ENCODE results near the gene XRCC5. TPM values are rescaled to one million over a fixed set of nuclear protein-coding genes. Genes with fewer than 3 reads are reported as not detected.
"Not testable (repeated sequence)": the region's sequence is repeated elsewhere in the genome, so short reads cannot be mapped to it uniquely, and the experiment has no call there.

Gene XRCC5
- total and polyA plus RNA-seq, 5 donors, result 57.7 to 145 (median 125) TPM

DNA sequence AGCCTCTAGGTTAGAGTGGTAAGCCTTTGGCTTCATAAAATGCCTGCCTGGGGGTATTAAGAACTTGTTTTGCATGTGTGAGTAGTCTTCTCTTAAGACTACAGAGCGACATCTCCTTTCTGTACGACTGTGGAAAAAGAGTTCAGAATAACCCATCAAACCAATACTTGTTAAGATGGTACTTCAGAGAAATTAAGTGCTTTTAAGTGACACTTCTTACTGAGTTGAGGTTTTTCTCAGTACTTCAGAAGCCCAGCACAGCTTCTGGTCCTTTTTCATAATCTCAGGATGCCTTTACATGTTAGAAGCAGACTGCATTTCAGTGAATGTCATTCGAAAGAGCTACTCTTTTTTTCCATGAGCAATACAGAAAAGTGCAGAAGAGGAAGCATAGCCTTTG lies 10.8 kb downstream of the XRCC5 start:
- Histone ChIP-seq H3K9me3 (ENCODE audit: control insufficient read depth, low read length) (no peaks in the 10 kb centered on the region), H3K4me1 (ENCODE audit: control insufficient read depth, insufficient read depth, low read length) (no peaks in the 10 kb centered on the region), H3K4me3 (ENCODE audit: low read length) (no peak overlapping the region), H3K27ac (ENCODE audit: low read length) (no peak overlapping the region), H3K27me3 (ENCODE audit: control insufficient read depth, insufficient read depth) (no peaks in the 10 kb centered on the region)
- ATAC-seq (no peak), DNase-seq (no peak)
- 89% methylated on average over 3 of the region's 3 CpGs for WGBS
- intact Hi-C loops (cut with DNase I), result no loop called here

DNA sequence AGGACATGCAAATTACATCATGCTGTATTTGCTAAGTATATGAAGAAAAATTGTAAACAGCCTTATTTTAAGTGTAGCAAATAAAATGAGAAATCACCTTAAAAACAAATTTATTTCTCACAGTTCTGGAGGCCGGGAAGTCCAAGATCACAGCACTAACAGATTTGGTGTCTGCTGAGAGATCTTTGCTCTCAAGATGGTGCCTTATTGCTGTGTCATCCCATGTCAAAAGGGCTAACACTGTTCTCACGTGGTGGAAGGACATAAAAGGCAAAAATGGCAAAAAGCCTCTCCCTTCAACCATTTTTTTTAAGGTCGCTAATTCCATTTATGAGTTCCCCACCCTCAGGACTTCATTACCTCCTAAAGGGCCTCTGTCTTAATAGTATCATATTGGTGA lies 12.1 kb downstream of the XRCC5 start:
- H3K27ac ChIP-seq (ENCODE audit: low read length), result no peak overlapping the region
- ATAC-seq (no peak), DNase-seq (no peak)
- intact Hi-C loops (cut with DNase I), result no loop called here
- H3K4me3 ChIP-seq (ENCODE audit: low read length), result no peak overlapping the region
- no peaks in the 10 kb centered on the region for H3K27me3 ChIP-seq (ENCODE audit: control insufficient read depth, insufficient read depth)
- H3K4me1 ChIP-seq (ENCODE audit: control insufficient read depth, insufficient read depth, low read length), result no peaks in the 10 kb centered on the region
- WGBS, result 91% methylated on average over 3 of the region's 3 CpGs
- no peaks in the 10 kb centered on the region for H3K9me3 ChIP-seq (ENCODE audit: control insufficient read depth, low read length)

DNA sequence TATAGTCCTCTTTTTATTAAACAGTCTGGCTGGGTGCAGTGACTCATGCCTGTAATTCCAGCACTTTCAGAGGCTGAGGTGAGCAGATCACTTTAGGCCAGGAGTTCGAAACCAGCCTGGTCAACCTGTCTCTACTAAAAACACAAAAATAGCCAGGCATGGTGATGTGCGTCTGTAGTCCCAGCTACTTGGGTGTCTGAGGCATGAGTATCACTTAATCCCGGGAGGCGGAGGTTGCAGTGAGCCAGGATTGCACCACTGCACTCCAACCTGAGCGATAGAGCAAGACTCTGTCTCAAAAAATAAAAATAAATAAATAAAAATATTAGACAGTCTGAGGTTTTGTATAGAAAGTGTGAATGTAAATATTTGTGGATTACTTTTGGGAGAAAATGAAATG lies 17.8 kb downstream of the XRCC5 start:
- no peaks in the 10 kb centered on the region for H3K9me3 ChIP-seq (ENCODE audit: control insufficient read depth, low read length)
- intact Hi-C loops (cut with DNase I), result no loop called here
- WGBS, result 86% methylated on average over 5 of the region's 5 CpGs
- no peaks in the 10 kb centered on the region for H3K27me3 ChIP-seq (ENCODE audit: control insufficient read depth, insufficient read depth)
- H3K4me1 ChIP-seq (ENCODE audit: control insufficient read depth, insufficient read depth, low read length), result no peaks in the 10 kb centered on the region
- DNase-seq (no peak), ATAC-seq (no peak)
- H3K27ac ChIP-seq (ENCODE audit: low read length), result no peak overlapping the region
- H3K4me3 ChIP-seq (ENCODE audit: low read length), result no peak overlapping the region

DNA sequence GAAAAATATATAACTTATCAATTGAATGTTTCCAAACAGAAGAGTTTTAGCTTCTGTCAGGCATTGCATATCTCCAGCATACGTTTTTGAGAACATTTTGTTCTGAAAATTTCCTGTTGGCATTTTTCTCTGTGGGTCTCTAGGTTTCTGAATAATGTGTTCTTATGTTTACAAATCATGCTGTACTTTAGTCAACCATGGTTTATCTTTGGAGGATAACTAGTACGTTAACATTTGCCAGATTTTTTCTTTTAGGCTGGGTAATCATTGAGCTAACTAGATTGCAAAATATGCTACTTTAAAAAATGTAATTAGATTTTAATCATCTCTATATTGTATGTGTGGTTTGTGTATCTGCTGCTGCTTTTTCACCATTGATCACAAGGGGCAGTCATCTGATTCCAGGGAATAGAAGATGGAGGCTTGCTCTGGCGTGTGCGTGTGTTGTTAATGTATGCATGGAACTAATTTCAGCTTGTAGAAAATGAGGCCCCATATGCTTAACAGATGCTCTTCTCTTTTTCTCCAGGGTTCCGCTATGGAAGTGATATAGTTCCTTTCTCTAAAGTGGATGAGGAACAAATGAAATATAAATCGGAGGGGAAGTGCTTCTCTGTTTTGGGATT lies 21.3 kb downstream of the XRCC5 start:
- ATAC-seq (no peak), DNase-seq (no peak)
- H3K27ac ChIP-seq (ENCODE audit: low read length), result no peak overlapping the region
- H3K27me3 ChIP-seq (ENCODE audit: control insufficient read depth, insufficient read depth), result no peaks in the 10 kb centered on the region
- intact Hi-C loops (cut with DNase I), result no loop called here
- H3K4me1 ChIP-seq (ENCODE audit: control insufficient read depth, insufficient read depth, low read length), result no peaks in the 10 kb centered on the region
- 74% methylated on average over 6 of the region's 6 CpGs for WGBS
- H3K9me3 ChIP-seq (ENCODE audit: control insufficient read depth, low read length), result no peaks in the 10 kb centered on the region
- no peak overlapping the region for H3K4me3 ChIP-seq (ENCODE audit: low read length)

DNA sequence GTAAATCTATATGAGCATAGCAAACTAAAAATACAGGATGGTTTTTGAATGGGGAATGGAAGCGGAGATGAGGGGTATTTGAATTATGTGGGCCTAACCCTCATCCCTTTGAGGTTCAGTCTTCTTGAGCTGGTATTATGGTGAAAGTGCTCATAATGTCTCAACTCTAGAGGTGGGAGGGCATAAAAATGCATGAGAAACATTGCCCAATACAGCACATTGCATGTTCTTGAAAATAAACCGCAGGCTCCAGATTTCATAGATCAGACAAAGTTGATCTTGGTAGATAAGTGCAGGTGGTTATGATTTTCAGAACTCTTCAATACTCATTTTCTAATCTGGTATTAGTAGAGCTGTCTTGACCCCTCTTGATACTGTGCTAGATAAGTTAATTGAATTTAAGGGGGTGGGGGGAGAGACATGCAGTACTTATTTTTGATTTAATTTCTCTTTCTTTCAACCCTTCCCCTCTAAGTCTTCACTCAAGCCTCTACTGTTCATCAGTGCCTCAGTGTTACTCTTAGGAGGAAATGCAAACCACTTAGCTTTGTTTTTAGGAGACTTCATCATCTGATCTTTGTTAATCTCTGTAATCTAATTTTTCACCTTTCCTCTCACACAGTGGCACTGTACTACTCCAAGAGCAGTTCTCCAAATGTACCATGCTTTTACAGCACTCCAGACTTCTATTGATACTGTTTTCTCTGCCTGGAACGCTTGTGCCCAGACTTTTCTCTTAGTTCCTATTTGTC lies 22.2 kb downstream of the XRCC5 start:
- intact Hi-C loops (cut with DNase I), result no loop called here
- H3K27ac ChIP-seq (ENCODE audit: low read length), result no peak overlapping the region
- H3K4me3 ChIP-seq (ENCODE audit: low read length), result no peak overlapping the region
- no peaks in the 10 kb centered on the region for H3K4me1 ChIP-seq (ENCODE audit: control insufficient read depth, insufficient read depth, low read length)
- H3K9me3 ChIP-seq (ENCODE audit: control insufficient read depth, low read length), result no peaks in the 10 kb centered on the region
- H3K27me3 ChIP-seq (ENCODE audit: control insufficient read depth, insufficient read depth), result no peaks in the 10 kb centered on the region
- DNase-seq, result no peak
- 93% methylated on average over 3 of the region's 3 CpGs for WGBS
- ATAC-seq, result no peak

DNA sequence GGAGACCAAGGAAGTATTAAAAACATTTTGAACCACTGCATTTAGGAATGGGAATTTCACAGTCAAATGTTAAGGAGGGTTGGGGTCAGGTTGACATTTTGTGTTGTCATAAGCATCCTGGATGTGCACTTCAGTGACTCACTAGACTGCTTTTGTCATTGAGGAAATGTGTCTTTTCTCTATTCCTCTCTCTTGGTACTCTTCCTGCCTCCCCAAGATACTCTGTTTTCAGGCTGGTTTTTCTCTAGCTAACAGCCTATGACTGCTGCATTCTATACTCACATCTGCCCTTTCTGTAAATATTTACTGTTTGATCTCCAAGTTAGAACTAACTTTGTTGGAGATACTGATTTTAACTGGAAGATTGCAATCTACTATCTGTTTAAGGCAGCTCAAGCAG lies 23.4 kb downstream of the XRCC5 start:
- intact Hi-C loops (cut with DNase I), result no loop called here
- H3K27me3 ChIP-seq (ENCODE audit: control insufficient read depth, insufficient read depth), result no peaks in the 10 kb centered on the region
- no peak overlapping the region for H3K4me3 ChIP-seq (ENCODE audit: low read length)
- ATAC-seq (no peak), DNase-seq (no peak)
- no peak overlapping the region for H3K27ac ChIP-seq (ENCODE audit: low read length)
- H3K9me3 ChIP-seq (ENCODE audit: control insufficient read depth, low read length), result no peaks in the 10 kb centered on the region
- no peaks in the 10 kb centered on the region for H3K4me1 ChIP-seq (ENCODE audit: control insufficient read depth, insufficient read depth, low read length)

DNA sequence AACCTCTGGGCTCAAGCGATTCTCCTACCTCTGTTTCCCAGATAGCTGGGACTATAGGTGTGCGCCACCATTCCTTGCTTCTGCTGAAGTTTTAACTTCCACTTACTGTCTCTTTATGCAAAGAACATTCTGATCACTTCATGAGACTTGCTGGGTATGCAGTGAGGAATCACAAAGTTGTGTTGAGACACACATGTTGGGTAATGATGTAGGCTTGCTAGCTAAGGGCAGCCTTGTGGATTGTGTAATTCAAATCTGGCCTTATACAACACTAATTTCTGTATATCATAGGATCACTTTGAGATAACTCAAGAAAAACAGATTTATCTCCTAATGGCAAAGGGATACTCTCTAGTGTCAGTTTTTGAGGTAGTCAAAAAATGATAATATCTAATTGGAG lies 24.2 kb downstream of the XRCC5 start:
- Histone ChIP-seq H3K27me3 (ENCODE audit: control insufficient read depth, insufficient read depth) (no peaks in the 10 kb centered on the region), H3K4me3 (ENCODE audit: low read length) (no peak overlapping the region), H3K27ac (ENCODE audit: low read length) (no peak overlapping the region), H3K9me3 (ENCODE audit: control insufficient read depth, low read length) (no peaks in the 10 kb centered on the region), H3K4me1 (ENCODE audit: control insufficient read depth, insufficient read depth, low read length) (no peaks in the 10 kb centered on the region)
- WGBS, result 94% methylated on average over 2 of the region's 2 CpGs
- intact Hi-C loops (cut with DNase I), result no loop called here
- DNase-seq, result no peak
- no peak for ATAC-seq

DNA sequence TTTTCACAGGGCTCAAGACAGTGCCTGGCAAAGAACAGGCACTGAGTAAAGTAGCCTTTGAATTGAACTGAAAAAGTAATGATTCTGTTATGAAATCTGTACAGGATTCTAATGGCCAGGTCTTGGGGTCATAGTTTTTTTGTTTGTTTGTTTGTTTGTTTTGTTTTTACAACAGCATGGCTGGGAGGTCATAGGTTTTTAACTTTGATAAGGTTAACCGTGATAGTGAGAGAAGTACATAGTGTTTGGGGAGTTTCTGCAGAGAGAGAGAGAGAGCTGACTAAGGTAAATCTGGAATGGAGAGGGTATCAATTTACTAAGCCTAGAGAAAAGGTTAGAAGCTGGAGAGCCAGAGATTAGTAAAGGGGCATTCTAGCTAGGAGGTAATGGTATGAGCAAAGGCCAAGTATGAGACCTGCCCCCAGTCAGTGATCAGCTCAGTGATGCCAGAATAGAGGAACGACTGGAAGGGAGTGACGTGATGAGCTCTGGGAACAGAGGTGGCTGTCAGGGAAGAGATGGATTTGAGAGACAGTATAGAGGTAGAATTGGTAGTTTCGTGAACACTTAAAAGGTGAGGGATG lies 25.9 kb downstream of the XRCC5 start:
- ATAC-seq (no peak), DNase-seq (no peak)
- H3K27me3 ChIP-seq (ENCODE audit: control insufficient read depth, insufficient read depth), result no peaks in the 10 kb centered on the region
- H3K27ac ChIP-seq (ENCODE audit: low read length), result no peak overlapping the region
- H3K9me3 ChIP-seq (ENCODE audit: control insufficient read depth, low read length), result no peaks in the 10 kb centered on the region
- WGBS, result 91% methylated on average over 4 of the region's 4 CpGs
- H3K4me3 ChIP-seq (ENCODE audit: low read length), result no peak overlapping the region
- intact Hi-C loops (cut with DNase I), result no loop called here
- no peaks in the 10 kb centered on the region for H3K4me1 ChIP-seq (ENCODE audit: control insufficient read depth, insufficient read depth, low read length)

DNA sequence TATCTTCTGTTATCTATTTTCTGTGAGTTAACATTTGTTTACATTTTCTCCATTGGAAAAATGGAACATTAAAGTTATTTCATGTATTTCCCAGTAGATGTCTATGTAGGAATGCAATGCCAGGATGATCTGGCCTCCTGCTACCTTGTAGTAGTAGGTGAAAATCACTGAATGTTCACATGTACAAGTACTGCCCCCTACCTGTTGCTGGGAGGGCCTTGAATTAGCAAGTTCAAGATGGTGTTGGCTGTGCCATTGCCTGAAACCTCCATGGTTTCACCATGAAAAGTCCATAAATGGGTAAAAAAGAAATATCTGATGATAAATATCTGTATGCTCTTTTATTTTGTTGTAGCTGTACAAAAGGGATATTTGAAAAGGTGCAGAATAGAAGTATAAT lies 30.7 kb downstream of the XRCC5 start:
- no peaks in the 10 kb centered on the region for H3K4me1 ChIP-seq (ENCODE audit: control insufficient read depth, insufficient read depth, low read length)
- DNase-seq (no peak), ATAC-seq (no peak)
- H3K27me3 ChIP-seq (ENCODE audit: control insufficient read depth, insufficient read depth), result no peaks in the 10 kb centered on the region
- H3K9me3 ChIP-seq (ENCODE audit: control insufficient read depth, low read length), result no peaks in the 10 kb centered on the region
- H3K4me3 ChIP-seq (ENCODE audit: low read length), result no peak overlapping the region
- no peak overlapping the region for H3K27ac ChIP-seq (ENCODE audit: low read length)
- intact Hi-C loops (cut with DNase I), result no loop called here

DNA sequence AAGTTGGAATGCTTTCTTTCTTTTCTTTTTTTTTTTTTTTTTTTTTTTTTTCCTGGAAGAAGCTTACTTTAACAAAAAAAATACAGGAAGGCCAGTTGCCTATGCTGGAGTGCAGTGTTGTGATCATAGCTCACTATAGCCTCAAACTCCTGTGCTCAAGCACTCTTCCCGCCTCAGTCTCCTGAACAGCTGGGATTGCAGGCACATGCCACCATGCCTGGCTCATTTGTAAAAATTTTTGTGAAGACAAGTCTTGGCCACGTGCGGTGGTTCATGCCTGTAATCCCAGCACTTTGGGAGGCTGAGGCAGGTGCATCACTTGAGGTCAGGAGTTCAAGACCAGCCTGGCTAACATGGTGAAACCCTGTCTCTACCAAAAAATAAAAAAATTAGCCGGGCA lies 32.4 kb downstream of the XRCC5 start:
- H3K9me3 ChIP-seq (ENCODE audit: control insufficient read depth, low read length); H3K27me3 ChIP-seq (ENCODE audit: control insufficient read depth, insufficient read depth); intact Hi-C loops (cut with DNase I); DNase-seq; H3K27ac ChIP-seq (ENCODE audit: low read length); H3K4me3 ChIP-seq (ENCODE audit: low read length); ATAC-seq; H3K4me1 ChIP-seq (ENCODE audit: control insufficient read depth, insufficient read depth, low read length): not testable (repeated sequence)
- 97% methylated on average over 4 of the region's 4 CpGs for WGBS

DNA sequence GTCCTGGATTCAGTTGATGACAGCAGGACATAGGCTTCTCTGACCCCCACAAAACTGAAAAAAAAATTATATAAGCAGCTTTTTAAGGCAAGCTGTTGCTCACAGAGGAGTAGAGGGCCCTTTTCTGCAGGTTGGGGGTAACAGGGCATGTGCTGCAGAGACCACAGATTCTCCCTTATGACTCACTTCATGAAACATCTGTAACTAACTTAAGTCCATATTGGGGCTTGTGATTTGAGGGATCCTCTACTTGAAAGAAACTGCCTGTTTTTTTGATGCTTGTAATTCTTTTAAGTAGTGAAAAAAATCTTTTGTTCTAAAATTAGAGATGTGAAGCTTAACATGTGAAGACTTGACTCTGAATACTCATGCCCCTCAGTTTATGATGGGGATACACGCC lies 33.4 kb downstream of the XRCC5 start:
- WGBS, result 94% methylated on average over 1 of the region's 1 CpG
- no peak for DNase-seq

More for the DNA sequence above, 33.4 kb downstream of the XRCC5 start:
- Histone ChIP-seq H3K4me3 (ENCODE audit: low read length) (no peak overlapping the region), H3K27ac (ENCODE audit: low read length) (no peak overlapping the region), H3K4me1 (ENCODE audit: control insufficient read depth, insufficient read depth, low read length) (peaks cover 2% of the 10 kb centered on the region), H3K27me3 (ENCODE audit: control insufficient read depth, insufficient read depth) (no peaks in the 10 kb centered on the region), H3K9me3 (ENCODE audit: control insufficient read depth, low read length) (no peaks in the 10 kb centered on the region)
- ATAC-seq, result no peak
- intact Hi-C loops (cut with DNase I), result no loop called here

Measured in right cardiac atrium (tissue), 5 donors.